SK-N-SH treated with all-trans-retinoic acid at 6 μM for 48 hours (cell line): ENCODE data around the gene PDRG1.

Source experiments
- ATAC-seq: fragments of 200-7000 bp; cut with Tn5 transposase; 3 replicates; pipeline ENCODE4 v1.9.1; 2020; ENCODE audit warnings: mild to moderate bottlenecking, moderate library complexity
- ARNTL ChIP-seq: fragments of 450-650 bp; formaldehyde crosslinking; IDR thresholded peaks from 2 replicates; pipeline ENCODE4 v1.5.0; 2020; ENCODE audit warnings: low read depth, mild to moderate bottlenecking, moderate library complexity, borderline replicate concordance
- BACH2 ChIP-seq: fragments of 250-450 bp; sonication (Bioruptor Pico); IDR thresholded peaks from 2 replicates; pipeline ENCODE4 v1.9.0; 2021; ENCODE audit warnings: mild to moderate bottlenecking, borderline replicate concordance
- CREB5 ChIP-seq: fragments of 250-450 bp; sonication (Bioruptor Pico); IDR thresholded peaks from 2 replicates; pipeline ENCODE4 v1.5.1; 2020; ENCODE audit warnings: low read depth, mild to moderate bottlenecking, moderate library complexity
- ESRRG ChIP-seq: fragments of 250-450 bp; sonication (Bioruptor Pico); IDR thresholded peaks from 2 replicates; pipeline ENCODE4 v1.6.1; 2021; ENCODE audit warnings: mild to moderate bottlenecking
- GLIS3 ChIP-seq: fragments of 250-450 bp; sonication (Bioruptor Pico); IDR thresholded peaks from 2 replicates; pipeline ENCODE4 v1.5.0; 2020; ENCODE audit warnings: mild to moderate bottlenecking, moderate library complexity
- ISL1 ChIP-seq: fragments of 250-450 bp; sonication (Bioruptor Pico); IDR thresholded peaks from 2 replicates; pipeline ENCODE4 v2.1.2; 2022; ENCODE audit warnings: mild to moderate bottlenecking, moderate library complexity
- OSR1 ChIP-seq: fragments of 250-450 bp; sonication (Bioruptor Pico); IDR thresholded peaks from 2 replicates; pipeline ENCODE4 v1.8.0; 2022; ENCODE audit warnings: moderate library complexity, mild to moderate bottlenecking, inconsistent platforms
- PPARA ChIP-seq: fragments of 250-450 bp; sonication (Bioruptor Pico); IDR thresholded peaks from 2 replicates; pipeline ENCODE4 v1.5.0; 2020; ENCODE audit warnings: mild to moderate bottlenecking, borderline replicate concordance
- RARB ChIP-seq: fragments of 250-450 bp; sonication (Bioruptor Pico); IDR thresholded peaks from 2 replicates; pipeline ENCODE4 v1.8.0; 2021; ENCODE audit warnings: mild to moderate bottlenecking, moderate library complexity
- SNAI2 ChIP-seq: fragments of 250-450 bp; sonication (Bioruptor Pico); IDR thresholded peaks from 2 replicates; pipeline ENCODE4 v1.5.0; 2020; ENCODE audit warnings: mild to moderate bottlenecking, moderate library complexity
- TCF4 ChIP-seq: fragments of 250-450 bp; sonication (Bioruptor Pico); IDR thresholded peaks from 2 replicates; pipeline ENCODE4 v1.8.0; 2021; ENCODE audit warnings: mild to moderate bottlenecking, moderate library complexity, borderline replicate concordance
- TSHZ2 ChIP-seq: fragments of 250-450 bp; sonication (Bioruptor Pico); IDR thresholded peaks from 2 replicates; pipeline ENCODE4 v1.5.0; 2020; ENCODE audit warnings: mild to moderate bottlenecking, moderate library complexity
- ZFP3 ChIP-seq: fragments of 250-450 bp; sonication (Bioruptor Pico); IDR thresholded peaks from 2 replicates; pipeline ENCODE4 v1.5.0; 2020; ENCODE audit warnings: mild to moderate bottlenecking, moderate library complexity
- ZFP30 ChIP-seq: fragments of 450-650 bp; formaldehyde crosslinking; IDR thresholded peaks from 2 replicates; pipeline ENCODE4 v1.5.0; 2022; ENCODE audit warnings: mild to moderate bottlenecking, moderate library complexity
- ZNF565 ChIP-seq: fragments of 450-650 bp; formaldehyde crosslinking; conservative IDR thresholded peaks from 2 replicates; pipeline ENCODE4 v1.5.0; 2020; ENCODE audit warnings: low read depth, mild to moderate bottlenecking, moderate library complexity
- ZNF70 ChIP-seq: fragments of 450-650 bp; formaldehyde crosslinking; IDR thresholded peaks from 2 replicates; pipeline ENCODE4 v1.5.0; 2020; ENCODE audit warnings: mild to moderate bottlenecking, moderate library complexity
- TF ChIP-seq, protein P1 (sequence below): fragments of 250-450 bp; sonication (Bioruptor Pico); IDR thresholded peaks from 2 replicates; pipeline ENCODE4 v1.5.1; 2021; ENCODE audit warnings: mild to moderate bottlenecking, moderate library complexity
- TF ChIP-seq, protein P2 (sequence below): fragments of 250-450 bp; sonication (Bioruptor Pico); IDR thresholded peaks from 2 replicates; pipeline ENCODE4 v1.8.0; 2021; ENCODE audit warnings: low read depth, mild to moderate bottlenecking, moderate library complexity, borderline replicate concordance

PDRG1 gene

GRCh38 chr20:31914170-31914569 is 37.7 kb downstream of the PDRG1 start:
- TF ChIP-seq ZFP3 (CRISPR knock-in tag) (no peak), ZNF70 (CRISPR knock-in tag) (no peak), OSR1 (CRISPR knock-in tag) (no peak), RARB (no peak), ESRRG (CRISPR knock-in tag) (no peak), TCF4 (no peak), ISL1 (CRISPR knock-in tag) (no peak), BACH2 (no peak)
- TF ChIP-seq, protein P1, sequence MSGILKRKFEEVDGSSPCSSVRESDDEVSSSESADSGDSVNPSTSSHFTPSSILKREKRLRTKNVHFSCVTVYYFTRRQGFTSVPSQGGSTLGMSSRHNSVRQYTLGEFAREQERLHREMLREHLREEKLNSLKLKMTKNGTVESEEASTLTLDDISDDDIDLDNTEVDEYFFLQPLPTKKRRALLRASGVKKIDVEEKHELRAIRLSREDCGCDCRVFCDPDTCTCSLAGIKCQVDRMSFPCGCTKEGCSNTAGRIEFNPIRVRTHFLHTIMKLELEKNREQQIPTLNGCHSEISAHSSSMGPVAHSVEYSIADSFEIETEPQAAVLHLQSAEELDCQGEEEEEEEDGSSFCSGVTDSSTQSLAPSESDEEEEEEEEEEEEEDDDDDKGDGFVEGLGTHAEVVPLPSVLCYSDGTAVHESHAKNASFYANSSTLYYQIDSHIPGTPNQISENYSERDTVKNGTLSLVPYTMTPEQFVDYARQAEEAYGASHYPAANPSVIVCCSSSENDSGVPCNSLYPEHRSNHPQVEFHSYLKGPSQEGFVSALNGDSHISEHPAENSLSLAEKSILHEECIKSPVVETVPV = no peak

DNA sequence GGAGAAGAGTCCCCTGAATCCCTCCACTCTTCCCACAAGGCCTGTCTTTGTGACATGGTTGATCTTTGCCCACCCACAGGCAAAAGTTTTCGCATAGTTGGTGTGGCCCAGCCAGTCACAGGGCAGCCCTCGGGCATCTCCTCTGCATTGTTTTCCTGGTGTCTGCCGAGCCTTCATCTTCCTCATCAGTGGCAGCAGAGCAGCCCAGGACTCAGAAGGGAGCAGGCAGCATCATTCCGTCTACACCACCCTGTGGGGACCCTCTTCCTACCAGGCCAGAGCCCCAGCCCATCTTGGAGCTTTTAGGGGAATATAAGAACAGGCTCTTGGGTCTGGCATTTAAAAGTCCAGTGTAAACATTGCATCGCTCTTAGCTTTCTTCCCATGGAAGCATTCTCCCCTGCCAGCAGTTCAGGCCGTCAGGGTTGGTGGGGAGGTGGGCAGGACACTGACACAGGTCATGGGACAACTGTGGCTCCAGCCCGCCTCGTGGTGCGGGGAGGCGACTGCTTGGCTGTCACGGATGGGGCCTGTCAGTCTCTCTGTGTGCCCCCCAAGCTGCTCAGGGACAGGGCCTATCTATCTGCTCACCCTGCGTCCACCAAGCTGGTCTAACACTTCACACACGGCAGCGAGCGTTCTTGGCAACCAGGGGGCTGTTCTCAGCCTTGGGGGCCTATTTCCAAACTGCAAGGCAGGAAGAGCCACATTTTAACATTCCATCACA is 38.3 kb downstream of the PDRG1 start:
- no peak for ATAC-seq
- TF ChIP-seq ZFP3 (CRISPR knock-in tag) = no peak
- TF ChIP-seq, protein P1 = no peak
- TF ChIP-seq CREB5 (CRISPR knock-in tag) = no peak
- no peak for TF ChIP-seq GLIS3 (CRISPR knock-in tag)
- TF ChIP-seq ZNF70 (CRISPR knock-in tag) = no peak
- TF ChIP-seq ARNTL (CRISPR knock-in tag) = no peak

More at GRCh38 chr20:31914170-31914569, 37.7 kb downstream of the PDRG1 start:
- no peak for ATAC-seq

DNA sequence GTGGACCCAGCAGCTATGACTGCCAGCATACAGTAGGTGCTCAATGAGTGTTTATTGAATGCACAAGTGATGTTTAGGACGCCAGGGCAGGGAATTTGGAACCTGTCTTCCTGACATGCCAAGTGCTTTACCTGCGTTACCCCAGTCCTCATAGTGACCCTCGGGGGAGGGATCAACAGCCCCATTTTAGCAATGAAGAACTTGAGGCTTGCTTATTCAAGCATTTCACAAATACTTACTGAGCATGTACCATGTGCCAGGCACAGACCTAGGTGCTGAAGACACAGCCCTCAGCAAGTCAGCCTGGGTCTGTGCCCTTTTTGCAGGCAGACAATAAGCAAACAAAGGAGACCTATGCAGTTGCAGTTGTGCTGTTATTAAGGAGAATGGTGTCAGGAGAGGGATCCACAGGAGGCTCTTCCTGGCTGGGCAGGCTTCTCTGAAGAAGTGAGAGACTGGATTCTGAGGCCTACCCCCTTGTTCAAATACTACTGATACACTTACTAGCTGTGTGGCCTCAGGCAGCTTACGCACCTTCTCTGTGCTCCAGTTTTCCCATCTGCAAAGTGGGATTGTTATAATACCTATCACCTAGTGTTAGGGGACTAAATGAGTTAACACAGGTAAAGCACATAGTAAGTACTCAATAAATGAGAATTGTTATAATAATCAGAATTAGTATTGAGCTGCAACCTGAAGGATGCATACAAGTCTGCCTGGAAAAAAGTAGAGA is 41.6 kb downstream of the PDRG1 start:
- no peak for ATAC-seq
- TF ChIP-seq, protein P2, sequence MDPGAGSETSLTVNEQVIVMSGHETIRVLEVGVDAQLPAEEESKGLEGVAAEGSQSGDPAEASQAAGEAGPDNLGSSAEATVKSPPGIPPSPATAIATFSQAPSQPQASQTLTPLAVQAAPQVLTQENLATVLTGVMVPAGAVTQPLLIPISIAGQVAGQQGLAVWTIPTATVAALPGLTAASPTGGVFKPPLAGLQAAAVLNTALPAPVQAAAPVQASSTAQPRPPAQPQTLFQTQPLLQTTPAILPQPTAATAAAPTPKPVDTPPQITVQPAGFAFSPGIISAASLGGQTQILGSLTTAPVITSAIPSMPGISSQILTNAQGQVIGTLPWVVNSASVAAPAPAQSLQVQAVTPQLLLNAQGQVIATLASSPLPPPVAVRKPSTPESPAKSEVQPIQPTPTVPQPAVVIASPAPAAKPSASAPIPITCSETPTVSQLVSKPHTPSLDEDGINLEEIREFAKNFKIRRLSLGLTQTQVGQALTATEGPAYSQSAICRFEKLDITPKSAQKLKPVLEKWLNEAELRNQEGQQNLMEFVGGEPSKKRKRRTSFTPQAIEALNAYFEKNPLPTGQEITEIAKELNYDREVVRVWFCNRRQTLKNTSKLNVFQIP (CRISPR knock-in tag) = no peak
- TF ChIP-seq GLIS3 (CRISPR knock-in tag) (no peak), PPARA (no peak), TSHZ2 (no peak)

GRCh38 chr20:31909253-31910070 is 42.4 kb downstream of the PDRG1 start:
- ATAC-seq = no peak
- TF ChIP-seq SNAI2 = no peak
- TF ChIP-seq CREB5 (CRISPR knock-in tag) = no peak
- no peak for TF ChIP-seq GLIS3 (CRISPR knock-in tag)
- TF ChIP-seq ZNF565 (CRISPR knock-in tag) = no peak
- TF ChIP-seq ARNTL (CRISPR knock-in tag) = no peak
- TF ChIP-seq PPARA = no peak
- TF ChIP-seq TSHZ2 = no peak
- no peak for TF ChIP-seq ZFP30 (CRISPR knock-in tag)
- TF ChIP-seq RARB = no peak
